Measurements from ENCODE around the gene AUP1. TPM values are rescaled to one million over a fixed set of nuclear protein-coding genes. Genes with fewer than 3 reads are reported as not detected.

Gene AUP1
- polyA plus RNA-seq, 3 donors: 86.1 to 159 (median 152) TPM

GRCh38 chr2:74544634-74545033 lies 15.1 kb upstream of the AUP1 start:
- 87 to 92% (median 90%) methylated on average over 3 of the region's 3 CpGs for WGBS, 3 donors
- no peak overlapping the region for H3K27ac ChIP-seq (ENCODE audit: low read depth, low read length)

GRCh38 chr2:74542978-74543377 lies 13.5 kb upstream of the AUP1 start:
- 52 to 82% (median 66%) methylated on average over 1 of the region's 1 CpG for WGBS, 3 donors

GRCh38 chr2:74540291-74540690 lies 10.8 kb upstream of the AUP1 start:
- 52 to 69% (median 54%) methylated on average over 5 of the region's 5 CpGs for WGBS, 3 donors
- H3K27ac ChIP-seq (ENCODE audit: low read depth, low read length): no peak overlapping the region

More at GRCh38 chr2:74542978-74543377, 13.5 kb upstream of the AUP1 start:
- H3K27ac ChIP-seq (ENCODE audit: low read depth, low read length): no peak overlapping the region

GRCh38 chr2:74538881-74539339 lies 9.4 kb upstream of the AUP1 start:
- WGBS, 3 donors: 50 to 74% (median 57%) methylated on average over 7 of the region's 7 CpGs
- no peak overlapping the region for H3K27ac ChIP-seq (ENCODE audit: low read depth, low read length)

GRCh38 chr2:74537140-74537539 lies 7.6 kb upstream of the AUP1 start:
- H3K27ac ChIP-seq (ENCODE audit: low read depth, low read length): no peak overlapping the region
- WGBS, 3 donors: 63 to 67% (median 65%) methylated on average over 4 of the region's 4 CpGs

GRCh38 chr2:74536166-74536950 lies 6.9 kb upstream of the AUP1 start:
- WGBS, 3 donors: 77 to 90% (median 87%) methylated on average over 23 of the region's 23 CpGs
- no peak overlapping the region for H3K27ac ChIP-seq (ENCODE audit: low read depth, low read length)

GRCh38 chr2:74535440-74535965 lies 6.0 kb upstream of the AUP1 start:
- no peak overlapping the region for H3K27ac ChIP-seq (ENCODE audit: low read depth, low read length)
- WGBS, 3 donors: 86 to 92% (median 92%) methylated on average over 9 to 10 of the region's 10 CpGs

GRCh38 chr2:74534411-74534810 lies 4.9 kb upstream of the AUP1 start:
- no peak overlapping the region for H3K27ac ChIP-seq (ENCODE audit: low read depth, low read length)
- WGBS, 3 donors: 79 to 82% (median 81%) methylated on average over 12 of the region's 12 CpGs

- no peak overlapping the region for H3K27ac ChIP-seq (ENCODE audit: low read depth, low read length)
- WGBS, 3 donors: 78 to 88% (median 81%) methylated on average over 4 of the region's 4 CpGs
Observed at GRCh38 chr2:74533464-74533863, 4.0 kb upstream of the AUP1 start.

- H3K27ac ChIP-seq (ENCODE audit: low read depth, low read length): no peak overlapping the region
Observed at GRCh38 chr2:74532222-74532621, 2.7 kb upstream of the AUP1 start.

GRCh38 chr2:74531666-74532065 lies 2.2 kb upstream of the AUP1 start:
- 73 to 86% (median 73%) methylated on average over 7 of the region's 7 CpGs for WGBS, 3 donors
- H3K27ac ChIP-seq (ENCODE audit: low read depth, low read length): no peak overlapping the region

GRCh38 chr2:74530239-74531187 lies 1.0 kb upstream of the AUP1 start:
- 1 to 3% (median 3%) methylated on average over 54 of the region's 54 CpGs for WGBS, 3 donors
- peak overlapping the region; percentile 57 for H3K27ac ChIP-seq (ENCODE audit: low read depth, low read length)

GRCh38 chr2:74528600-74529356 lies 728 bp downstream of the AUP1 start:
- WGBS, 3 donors: 14 to 20% (median 17%) methylated on average over 29 of the region's 29 CpGs
- H3K27ac ChIP-seq (ENCODE audit: low read depth, low read length): peak overlapping the region; percentile 70

GRCh38 chr2:74527741-74528140 lies 1.8 kb downstream of the AUP1 start:
- WGBS, 3 donors: 90 to 95% (median 91%) methylated on average over 9 of the region's 9 CpGs
- no peak overlapping the region for H3K27ac ChIP-seq (ENCODE audit: low read depth, low read length)

- WGBS, 3 donors: 96 to 97% (median 97%) methylated on average over 11 of the region's 11 CpGs
- no peak overlapping the region for H3K27ac ChIP-seq (ENCODE audit: low read depth, low read length)
Observed at GRCh38 chr2:74526649-74527230, 2.8 kb downstream of the AUP1 start.

- H3K27ac ChIP-seq (ENCODE audit: low read depth, low read length): no peak within 1 kb of the TSS
- 81 to 87% (median 83%) methylated on average over 11 of the region's 11 CpGs for WGBS, 3 donors
Observed at GRCh38 chr2:74525717-74526648, 3.5 kb downstream of the AUP1 start, which contains the start of gene DQX1. TSS of gene DQX1 (minus strand) at chr2:74526231. CDS start at chr2:74525729, 502 bp downstream.
